ENCODE results near the gene ZMIZ1.
"Not testable (repeated sequence)": the region's sequence is repeated elsewhere in the genome, so short reads cannot be mapped to it uniquely, and the experiment has no call there.

Gene ZMIZ1

DNA sequence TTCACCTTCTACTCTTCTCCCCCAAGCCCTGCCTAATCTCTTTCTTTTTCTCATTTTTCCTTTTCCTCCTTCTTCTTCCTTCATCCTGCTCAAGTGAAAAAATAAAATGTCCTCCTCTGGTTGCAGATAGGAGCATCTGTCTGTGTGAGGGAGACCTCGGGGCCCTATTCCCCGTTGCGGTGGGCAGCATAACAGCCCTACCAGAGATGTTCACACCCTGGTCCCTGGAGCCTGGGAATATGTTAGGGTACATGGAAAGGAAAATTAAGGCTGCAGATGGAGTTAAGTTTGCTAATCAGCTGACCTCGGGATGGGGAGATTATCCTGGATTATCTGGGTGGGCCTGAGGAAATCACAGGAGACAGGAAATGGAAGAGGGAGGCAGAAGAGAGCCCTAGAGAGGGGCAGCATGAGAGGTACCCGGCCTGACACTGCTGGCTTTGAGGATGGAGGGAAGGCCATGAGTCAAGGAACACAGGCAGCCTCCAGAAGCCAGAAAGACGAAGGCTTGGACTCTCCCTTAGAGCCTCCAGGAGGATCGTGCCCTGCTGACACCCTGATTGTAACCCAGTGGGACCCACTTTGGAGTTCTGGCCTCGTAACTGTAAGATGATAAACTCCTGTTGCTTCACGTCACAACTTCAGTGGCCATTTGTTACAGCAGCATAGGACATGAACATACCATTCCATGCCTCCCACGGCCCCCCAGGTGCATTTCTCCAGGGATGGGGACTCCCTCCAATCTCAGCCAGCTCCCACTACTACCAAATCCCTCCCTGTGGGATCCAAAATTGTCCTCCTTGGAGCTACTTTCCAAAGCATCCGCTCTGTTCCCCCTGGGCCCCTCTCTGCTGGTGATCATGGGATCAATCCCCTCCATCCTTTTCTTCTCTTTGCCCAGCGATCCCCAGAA lies 39.0 kb upstream of the ZMIZ1 start:
- no peak for DNase-seq

DNA sequence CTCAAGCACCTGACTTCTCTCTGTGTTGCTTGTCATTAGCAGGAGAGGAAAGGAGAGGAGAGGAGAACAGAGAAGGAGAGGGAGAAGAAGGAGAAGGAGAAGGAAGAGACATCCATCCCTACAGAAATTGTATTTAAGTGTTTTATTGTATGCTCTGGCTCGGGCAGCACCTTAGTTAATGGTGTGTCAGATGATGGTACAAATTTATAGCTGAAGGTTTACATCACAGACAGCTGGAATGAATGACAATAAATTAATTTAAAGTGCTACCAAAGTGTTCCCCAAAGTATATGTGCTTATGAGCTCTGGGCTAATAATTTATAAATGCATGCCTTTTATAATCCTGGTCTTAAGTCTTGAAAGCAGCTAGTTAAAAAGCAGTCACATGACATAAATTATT lies 38.1 kb upstream of the ZMIZ1 start:
- DNase-seq = no peak

DNA sequence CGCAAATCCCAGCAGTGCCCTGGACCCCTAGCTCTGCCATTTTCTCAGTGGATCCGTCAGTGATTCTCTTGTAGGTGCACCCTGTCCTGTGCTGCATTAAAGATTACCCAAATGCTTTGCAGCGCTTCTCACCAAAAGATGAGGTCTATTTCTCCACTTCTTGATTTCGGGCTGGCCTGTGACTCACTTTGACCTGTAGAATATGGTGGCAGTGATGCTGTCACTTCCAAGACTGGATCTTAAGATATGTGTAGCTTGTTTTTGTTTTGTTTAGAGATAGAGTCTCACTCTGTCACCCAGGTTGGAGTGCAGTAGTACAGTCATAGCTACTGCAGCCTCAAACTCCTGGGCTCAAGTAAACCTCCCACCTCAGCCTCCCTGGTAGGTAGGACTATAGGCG lies 37.0 kb upstream of the ZMIZ1 start:
- DNase-seq = no peak

DNA sequence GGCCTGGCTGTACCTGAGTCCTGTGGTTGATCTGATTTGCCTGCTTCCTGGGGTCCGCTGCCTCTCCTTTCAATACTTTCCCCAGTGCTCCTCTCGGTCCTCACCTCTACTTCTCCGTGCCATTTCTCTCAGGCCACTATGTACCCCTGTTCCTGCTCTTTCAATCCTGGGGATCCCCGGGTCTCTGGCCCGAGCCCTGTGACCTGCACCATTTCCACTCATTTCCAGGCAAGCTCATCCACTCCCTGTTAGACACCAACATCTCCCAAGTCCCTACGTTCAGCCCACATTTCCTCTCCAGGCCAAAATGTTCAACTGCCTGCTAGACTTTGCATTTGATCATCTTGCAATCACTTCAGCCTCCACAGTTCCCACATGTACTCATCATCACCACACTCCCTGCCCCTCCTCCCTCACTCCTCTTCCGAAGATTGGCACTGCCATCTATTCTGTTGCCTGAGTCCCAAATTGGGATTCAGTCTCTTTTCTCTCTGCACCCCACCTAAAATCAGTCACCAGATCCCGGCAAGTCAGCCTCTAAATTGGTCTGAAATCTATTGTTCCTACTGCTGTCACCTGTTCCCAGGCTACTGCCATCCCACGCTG lies 34.4 kb upstream of the ZMIZ1 start:
- no peak for DNase-seq

DNA sequence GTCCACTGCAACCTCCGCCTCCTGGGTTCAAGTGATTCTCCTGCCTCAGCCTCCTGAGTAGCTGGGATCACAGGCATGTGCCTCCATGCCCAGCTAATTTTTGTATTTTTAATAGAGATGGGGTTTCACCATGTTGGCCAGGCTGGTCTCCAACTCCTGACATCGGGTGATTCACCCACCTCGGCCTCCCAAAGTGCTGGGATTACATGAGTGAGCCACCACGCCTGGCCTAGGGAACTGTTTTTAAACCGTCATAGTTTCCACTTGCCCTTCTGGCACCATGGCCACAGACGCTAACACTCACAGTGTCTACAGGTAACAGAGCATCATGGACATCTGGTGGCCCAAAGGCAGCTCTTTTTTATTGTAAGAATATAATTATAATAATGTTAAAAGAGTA lies 32.4 kb upstream of the ZMIZ1 start:
- not testable (repeated sequence) for DNase-seq

DNA sequence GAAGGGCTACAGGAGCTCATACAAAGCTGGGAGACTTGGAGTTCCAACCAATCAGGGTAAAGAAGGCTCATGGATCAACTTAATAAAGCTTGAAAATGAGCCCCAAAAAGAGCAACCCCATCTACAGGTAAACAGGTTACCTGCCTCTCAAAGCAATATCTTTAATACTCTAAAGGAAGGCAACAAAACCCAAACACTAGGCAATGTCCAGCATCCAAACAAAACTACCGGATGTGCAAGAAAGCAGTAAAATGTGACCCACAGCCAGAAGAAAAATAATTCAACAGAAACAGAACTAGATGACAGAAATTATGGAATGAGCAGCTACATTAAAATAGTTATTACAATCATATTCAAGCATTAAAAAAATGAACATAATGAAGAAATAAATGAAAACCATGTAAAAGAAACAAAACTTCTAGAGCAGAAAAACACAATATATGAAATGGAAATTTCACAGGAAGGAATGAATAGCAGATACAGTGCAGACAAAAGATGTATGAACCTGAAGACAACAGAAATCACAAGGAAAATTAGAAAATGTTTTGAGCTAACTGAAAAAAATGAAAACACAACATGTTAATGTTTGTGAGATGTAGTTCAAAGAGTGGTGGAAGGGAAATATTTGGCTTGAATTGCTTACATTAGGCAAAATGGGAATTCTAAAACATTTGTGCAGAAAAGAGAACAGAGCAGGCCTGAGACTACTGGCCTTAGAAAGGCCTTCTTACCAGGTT lies 30.5 kb upstream of the ZMIZ1 start:
- DNase-seq = no peak

DNA sequence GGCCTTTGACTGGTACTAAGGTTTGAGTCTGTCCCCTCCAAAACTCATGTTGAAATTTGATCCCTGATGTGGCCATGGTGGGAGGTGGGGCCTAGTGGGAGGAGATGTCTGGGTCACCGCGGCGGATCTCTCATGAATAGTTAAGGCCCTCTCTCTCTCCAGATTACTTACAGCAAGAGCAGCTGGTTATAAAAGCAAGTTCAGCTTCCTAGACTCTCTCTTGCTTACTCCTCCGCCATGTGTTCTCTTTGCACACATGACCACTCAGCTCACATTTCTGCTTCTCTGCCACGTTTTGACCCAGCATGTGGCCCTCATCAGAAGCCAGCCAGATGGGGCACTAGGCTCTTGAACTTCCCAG lies 29.9 kb upstream of the ZMIZ1 start:
- no peak for DNase-seq

DNA sequence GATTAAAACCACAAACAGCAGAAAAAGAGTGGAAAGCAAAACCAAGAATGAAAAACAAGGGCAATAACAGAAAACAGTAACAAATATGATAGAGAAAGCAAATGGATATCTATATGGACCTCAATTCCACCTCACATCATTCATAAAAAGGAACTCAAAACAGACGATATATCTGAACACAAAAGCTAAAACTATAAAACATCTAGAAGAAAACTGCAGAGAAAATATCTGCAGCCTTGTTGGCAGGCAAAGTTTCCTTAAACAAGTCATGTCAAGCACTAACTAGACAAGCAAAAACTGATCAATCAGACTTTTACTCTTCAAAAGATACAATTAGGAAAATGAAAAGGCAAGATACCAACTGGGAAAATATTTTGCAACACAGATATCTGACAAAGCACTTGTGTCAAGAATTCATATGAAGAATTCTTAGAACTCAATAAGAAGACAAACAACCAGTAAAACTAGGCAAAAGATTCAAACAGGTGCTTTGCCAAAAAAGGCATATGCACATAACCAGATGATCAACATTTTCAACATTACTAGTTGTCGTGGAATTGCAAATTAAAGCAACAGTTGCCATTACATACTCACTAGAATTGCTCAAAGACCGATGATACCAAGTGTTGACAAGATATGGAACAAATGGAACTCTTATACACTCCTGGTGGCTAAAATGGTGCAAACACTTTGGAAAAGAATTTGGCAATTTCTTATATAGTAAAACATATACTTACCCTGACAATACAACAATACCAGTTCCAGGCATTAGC lies 25.9 kb upstream of the ZMIZ1 start:
- DNase-seq = no peak

DNA sequence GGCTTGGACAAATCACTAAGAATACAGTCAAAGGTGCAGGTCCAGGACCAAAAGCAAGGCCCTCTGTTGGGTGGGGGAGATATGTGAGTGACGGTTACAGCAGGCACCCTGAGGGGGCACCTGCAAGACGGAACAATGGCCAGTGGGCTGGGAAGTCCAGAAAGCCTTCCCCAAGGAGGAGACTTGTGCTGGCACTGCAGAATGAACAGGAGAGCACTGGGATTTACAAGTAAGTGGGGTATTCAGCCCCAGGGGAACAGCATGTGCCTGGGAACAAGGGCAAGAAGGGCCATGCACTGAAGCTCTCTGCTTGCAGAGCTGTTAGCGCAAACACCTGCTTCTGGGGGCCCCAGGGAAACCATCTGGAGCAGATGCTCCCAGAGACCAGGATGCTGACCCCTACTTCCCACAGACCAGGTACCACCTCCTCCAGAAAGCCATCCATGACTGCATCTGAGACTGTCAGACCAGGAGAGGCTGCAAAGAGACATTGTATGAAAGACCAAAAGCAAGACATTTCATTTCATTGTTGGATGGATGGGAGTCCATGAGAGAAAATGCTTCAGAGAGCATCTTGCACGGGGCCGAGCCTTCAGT lies 24.6 kb upstream of the ZMIZ1 start:
- peak; percentile 10 for DNase-seq

DNA sequence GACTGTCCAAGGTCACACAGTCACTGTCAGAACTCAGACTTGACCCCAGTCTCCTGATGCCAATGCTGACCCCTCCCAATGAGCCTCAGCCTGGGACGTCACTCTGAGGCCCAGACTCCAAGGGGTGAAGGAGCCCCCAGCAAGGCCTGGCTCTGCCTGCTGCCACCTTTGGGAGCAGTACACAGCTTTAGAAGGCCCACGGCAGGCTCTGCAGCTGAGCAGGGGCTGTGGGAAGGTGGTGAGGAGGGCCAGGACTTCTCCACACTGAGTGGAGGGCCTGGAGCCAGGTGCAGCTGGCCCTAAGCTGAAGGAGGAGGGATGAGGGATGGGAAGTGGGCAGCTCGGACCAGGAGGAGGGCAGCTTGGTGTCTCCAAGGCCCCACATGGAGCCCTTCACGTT lies 23.9 kb upstream of the ZMIZ1 start:
- DNase-seq = peak; percentile 10

DNA sequence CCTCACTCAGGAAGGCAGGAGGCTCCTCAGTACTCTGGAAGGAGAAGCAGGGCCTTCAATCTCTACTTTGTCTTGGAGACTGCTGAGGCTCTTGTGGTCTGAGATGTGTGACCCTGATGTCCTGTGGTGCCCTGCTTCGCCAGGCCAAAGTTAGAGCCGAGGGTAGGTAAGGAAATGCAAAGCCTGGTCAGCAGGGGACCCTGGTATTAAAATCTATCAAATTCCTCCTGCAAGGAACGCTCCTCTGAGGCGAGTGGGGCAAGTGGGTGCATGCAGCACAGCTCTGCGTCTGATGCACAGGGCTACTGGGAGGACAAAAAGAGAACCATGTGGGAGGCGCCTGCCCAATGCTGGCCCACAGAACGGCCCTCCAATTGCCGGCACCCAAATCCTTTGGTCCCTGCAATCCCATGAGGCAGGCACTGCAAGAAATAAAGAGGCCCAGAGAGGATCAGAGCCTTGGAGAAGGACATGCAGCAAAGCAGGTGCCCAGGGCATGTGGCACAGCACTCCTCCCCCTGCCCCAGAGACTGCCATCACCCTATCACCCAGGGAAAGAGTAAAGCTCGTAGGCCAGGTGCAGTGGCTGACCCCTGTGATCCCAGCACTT lies 23.1 kb upstream of the ZMIZ1 start:
- peak; percentile 15 for DNase-seq

DNA sequence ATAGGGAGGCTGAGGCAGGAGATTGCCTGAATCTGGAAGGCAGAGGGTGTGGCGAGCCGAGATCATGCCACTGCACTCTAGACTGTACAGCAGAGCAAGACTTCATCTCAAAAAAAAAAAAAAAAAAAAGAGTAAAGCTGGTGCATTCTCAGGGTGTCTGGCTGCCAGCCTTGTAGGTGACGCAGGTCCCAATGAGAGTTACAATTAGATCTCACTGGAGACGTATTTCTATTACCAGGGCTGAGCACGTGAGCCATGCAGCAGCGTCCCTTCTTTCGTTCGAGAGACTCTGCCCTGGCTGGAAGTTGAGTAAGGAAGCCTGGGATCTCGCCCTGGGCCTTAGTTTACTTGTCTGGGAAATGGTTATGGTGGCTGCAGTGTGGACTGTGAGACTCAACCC lies 22.4 kb upstream of the ZMIZ1 start:
- peak; percentile 15 for DNase-seq

DNA sequence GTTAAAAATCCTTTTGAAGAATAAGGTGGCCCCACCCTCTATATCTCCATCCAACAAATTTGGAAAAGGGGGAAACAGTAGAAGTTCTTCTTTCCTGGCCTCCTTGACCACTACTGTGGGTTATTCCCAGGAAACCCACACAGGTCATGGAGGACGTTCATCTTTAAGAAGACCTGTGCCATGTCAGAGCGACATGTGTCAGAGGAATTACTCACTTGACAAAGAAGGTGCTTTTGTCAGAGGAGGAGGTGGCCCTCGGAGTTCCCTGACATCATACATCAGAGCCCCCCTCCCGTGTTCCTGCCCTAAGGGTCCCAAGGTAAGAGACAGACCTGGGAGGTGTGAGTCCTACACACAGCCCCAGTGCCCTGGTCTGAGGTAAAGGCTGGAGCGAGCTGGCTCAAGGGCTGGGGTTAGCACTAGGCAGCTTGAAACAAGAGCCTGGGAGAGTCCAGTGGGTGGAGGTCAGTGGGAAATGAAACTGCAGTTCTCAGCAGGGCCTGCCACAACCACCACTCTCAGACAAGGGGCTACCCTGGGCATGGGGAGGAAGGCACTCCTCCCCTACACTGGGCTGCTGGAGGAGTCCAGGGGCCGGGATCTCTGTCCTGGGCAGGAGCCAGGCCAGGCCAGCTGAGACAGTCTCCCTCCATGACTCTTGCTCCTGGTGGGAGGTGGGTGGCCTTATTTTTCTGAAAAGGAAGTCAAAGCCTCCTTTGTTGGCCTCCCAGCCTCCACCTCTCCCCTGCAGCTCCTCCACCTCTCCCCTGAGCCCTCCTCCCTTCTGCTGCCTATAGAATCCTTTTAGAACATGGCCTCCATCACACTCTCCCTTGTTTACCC lies 21.8 kb upstream of the ZMIZ1 start:
- peak; percentile 26 for DNase-seq

DNA sequence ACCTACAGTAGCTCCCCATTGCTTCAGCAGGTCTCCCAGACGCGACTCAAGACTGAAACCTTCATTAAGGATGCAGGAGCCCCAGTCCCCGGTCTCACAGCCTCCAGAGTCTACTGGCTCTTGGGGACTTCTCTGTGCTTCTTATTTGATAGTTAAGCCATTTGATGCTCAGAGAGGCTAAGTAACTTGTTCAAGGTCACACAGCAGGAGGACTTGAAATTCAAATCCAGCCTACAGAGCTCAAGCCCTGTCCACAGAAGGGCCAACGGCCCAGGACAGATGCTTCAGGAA lies 21.2 kb upstream of the ZMIZ1 start:
- DNase-seq = peak; percentile 9

DNA sequence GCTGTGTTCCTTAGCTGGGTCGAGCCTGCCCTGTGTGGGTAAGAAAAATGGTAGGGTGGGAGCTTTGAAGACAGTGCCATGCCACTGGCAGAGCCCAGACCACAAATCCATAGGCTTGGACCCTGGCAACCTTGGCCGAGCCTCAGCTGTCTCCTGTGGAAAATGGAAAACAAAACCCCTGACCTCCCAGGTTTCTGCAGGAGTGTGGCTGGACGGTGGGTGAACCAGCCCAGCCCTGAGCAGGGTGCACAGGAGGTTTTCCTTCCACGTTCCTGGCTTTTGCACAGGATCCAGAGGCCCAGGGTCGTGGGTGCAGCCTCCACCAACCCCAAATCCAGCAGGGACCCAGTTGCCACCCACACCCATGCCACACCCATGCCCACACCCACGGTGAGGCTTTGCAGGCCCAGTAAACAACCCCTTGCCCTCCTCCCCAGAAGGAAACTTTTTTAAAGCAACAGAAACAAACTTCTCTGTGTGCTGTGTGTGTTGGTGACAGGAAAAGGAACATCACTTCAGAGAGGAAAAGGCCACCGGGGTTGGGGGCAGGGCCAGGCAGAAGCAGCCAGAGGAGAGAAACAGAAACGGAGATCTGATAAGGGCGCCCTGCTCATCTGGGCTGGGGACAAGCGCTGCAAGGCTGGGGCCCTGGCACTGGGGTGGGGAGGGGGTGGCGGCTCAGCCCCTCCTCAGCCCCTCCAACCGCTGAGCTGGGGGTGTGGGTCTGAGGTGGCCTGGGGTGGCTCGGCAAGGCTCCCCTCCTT lies 20.7 kb upstream of the ZMIZ1 start:
- peak; percentile 55 for DNase-seq

DNA sequence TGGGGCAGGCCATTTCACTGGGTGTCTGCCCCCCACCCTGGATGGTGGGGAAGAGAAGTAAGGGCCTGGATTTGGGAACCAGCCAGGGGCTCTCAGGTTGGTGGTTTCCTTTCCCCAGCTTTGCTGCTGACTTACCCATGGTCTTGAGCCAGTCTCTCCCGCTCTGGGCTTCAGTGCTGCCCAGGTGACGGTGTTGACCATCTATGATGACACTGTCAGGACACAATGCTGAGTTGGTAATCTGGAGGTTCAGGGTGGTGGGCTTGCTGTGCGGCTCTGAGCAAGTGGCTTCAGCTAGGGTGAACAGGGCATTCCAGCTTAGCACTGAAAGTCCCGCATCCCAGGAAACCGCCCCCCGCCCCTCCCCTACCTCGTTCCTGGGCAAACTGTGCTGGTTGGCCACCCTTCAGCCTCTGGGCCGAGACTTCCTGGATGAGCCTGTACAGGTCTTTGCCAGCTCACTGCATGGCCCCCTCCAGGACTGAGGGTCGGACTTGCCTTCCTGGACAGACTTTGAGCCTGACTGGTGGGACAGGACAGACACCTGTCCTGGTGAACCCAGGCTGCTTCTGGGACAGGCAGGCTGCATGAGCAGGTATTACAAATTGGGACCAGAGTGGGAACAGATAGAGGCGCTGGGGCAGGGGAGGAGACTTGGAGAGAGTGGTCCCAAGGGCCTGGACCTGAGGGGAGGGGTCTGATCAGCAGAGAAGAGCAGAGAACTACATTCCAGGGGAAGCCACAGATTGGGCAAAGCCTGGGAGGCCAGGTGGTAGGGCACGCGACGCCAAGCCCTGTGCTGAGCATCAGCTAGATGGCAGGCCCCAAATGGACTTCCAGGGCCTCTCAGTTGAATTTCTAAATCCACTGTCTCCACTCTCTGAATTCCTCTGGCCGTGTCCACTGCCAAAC lies 19.9 kb upstream of the ZMIZ1 start:
- peak; percentile 15 for DNase-seq

DNA sequence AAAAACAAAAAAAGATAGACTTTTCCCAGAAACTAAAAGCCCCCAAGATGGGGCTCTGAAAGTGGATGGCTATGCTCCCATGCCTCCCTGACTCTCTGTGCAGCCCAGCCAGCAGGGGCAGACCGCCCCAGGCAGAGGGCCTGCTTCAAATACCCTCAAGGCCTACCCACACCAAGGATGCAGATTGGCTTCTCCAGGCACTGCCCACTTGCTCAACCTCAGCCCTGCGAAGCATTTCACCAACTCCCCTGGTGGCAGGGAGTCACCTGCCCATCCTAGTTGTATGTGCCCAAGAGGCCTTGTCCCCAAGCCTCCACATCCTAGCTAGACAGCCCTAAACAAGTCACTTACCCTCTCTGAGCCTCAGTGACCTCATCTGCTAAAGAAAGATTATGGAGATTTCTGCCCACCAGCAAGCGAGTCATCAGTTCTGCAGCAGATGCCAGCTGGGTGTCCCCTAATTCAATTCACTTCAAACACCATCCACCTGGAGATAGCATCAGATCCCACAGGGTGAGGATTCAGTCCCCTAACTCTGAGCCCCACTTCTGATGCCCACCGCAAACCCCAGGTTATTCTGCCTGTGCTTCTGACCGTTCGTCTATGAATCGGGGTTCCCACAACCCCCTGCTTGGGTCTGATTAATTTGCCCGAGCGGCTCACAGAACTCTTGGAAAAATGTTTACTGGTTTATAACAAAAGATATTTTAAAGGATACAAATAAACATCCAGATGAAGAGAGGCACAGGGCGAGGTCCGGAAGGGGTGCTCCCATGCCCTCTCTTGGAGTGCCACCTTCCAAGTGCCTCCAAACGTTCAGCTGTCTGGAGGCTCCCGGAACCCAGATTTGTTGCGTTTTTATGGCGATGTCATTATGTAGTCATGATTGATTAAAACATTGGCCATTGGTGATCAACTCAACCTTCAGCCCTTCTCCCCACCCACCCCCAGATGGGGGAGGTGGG lies 18.6 kb upstream of the ZMIZ1 start:
- DNase-seq = peak; percentile 8

DNA sequence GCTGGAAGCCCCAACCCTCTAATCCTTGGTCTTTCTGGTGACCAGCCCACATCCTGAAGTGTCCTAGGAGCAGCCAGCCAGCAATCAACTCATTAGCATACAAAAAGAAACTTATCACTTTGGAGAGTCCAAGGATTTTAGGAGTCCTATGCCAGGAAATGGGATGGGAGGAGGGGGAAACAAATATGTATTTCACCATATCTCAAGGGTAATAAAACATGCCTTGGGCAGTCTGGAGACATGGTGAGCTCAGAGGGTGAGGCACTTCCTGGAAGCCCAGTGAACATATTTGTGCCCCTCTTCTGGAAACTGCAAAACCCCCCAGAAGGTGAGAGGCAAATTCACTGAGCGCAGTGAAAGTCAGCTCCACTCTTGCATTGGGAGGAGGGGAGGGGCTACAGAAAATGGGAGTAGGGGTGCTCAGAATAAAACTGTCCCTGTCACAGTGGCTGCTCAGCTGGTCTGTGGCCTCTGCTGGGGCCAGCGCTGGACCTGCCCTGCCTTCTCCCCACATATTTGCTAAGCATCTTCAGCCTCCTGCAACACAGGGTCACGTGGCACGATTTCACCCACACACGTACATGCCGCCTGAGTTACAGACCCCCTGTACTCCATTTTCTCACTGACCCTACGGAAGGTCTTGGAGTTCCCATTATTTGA lies 17.7 kb upstream of the ZMIZ1 start:
- peak; percentile 2 for DNase-seq
